PFSK-1 (cell line): ENCODE results near the gene BNC2.

ENCODE experiments used
- POLR2AphosphoS5 ChIP-seq: IDR thresholded peaks from 2 replicates; pipeline ENCODE4 v1.6.1; 2012; ENCODE audit warnings: low read depth, mild to moderate bottlenecking, control low read depth, low read length, moderate library complexity
- SIN3A ChIP-seq: IDR thresholded peaks from 2 replicates; pipeline ENCODE4 v1.6.1; 2012; ENCODE audit warnings: mild to moderate bottlenecking, low read length, moderate library complexity, borderline replicate concordance; ENCODE audit not compliant: insufficient read depth
- TAF1 ChIP-seq: IDR thresholded peaks from 2 replicates; pipeline ENCODE4 v1.6.1; 2012; ENCODE audit warnings: low read length, control low read depth, borderline replicate concordance; ENCODE audit not compliant: insufficient read depth

DNA sequence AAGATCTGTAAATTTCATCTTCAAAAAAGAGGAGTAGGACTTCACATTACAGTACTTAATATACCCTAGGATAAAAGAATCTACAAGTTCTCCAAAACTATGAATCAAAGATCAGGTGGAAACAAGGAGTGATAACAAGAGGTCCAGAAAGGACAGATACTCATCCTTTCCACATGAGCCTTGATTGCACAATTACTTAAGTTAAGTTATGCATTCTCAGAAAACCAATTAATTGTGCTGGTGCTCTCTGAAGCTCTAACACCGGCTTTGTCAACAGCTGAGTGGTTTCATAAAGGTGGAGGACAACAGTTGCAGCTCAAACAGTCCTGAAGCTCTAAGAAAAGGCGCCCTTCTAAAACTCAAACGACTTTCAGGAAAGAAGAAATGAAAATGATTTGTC lies 251.9 kb downstream of the BNC2 start:
- TF ChIP-seq POLR2AphosphoS5 (no peak), SIN3A (no peak), TAF1 (no peak)
